GM19452 (cell line): ENCODE measurements around the gene MAP3K14.

Experiments
- ATAC-seq: cut with Tn5 transposase; IDR thresholded peaks from one replicate; pipeline ENCODE4 v1.9.1; 2021; ENCODE audit not compliant: unreplicated experiment

The MAP3K14 gene

DNA sequence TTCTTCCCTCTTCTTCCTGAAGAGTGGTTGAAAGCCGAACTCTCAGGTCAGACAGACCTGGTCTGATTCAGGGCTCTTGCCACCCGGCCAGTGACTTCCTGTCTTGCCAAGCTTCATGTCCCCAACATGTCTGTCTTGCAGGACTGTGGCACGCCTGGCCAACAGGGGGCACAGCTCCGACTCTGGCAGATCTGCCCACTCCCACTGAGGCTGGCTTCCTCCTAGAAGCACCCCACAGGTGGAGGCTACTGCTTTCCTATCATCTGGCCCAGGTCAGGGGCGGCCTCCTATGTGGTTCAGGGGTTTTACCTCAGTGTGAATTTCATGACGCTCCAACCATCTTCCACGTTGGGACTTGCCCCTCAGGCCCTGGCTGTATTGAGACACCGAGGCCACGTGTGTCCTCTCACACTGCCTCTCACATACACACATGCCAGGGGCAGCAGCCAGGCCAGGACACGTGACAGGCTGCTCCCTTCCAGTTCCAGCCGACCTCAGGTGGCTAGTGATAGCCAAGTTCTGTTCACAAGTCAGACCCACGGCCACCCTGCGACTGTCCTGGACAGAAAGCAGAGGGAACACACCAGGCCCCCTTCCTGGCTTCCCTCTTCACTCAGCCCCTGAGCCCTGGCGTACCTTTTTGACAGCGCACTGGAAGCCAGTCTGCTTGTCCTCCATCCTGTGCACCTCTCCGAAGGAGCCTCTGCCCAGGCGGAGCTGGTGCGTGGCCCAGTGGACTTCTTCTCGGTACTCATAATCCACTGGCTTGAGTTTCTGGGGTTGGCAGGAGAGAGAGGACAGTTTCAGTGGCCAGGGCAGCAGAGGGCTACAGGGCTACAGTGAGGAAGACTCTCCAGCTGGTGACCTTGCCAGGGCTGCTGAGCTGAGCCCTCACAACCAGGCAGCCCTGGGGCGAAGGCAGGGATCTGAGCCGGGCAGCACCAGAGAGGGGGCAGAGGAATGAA is 32.4 kb downstream of the MAP3K14 start:
- no peak for ATAC-seq

DNA sequence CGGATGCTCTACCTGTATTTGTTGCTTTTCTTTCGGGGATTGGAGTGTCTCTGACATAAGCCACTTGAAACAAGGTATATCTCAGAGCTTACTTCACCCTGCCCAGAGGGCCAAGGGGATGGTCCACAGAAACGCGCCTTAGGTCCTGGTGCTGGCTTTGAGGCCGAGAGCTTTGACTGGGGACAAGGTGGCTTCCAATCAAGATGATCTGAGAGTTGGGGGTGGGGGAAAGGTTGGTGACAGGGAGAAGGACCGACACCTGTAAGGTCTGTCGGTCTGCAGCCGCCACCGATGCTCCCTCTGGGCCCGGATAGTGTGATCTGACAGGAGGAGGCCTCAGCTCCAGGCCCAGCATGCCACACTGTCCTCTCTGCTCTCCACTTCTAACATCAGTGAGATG is 33.1 kb downstream of the MAP3K14 start:
- no peak for ATAC-seq

DNA sequence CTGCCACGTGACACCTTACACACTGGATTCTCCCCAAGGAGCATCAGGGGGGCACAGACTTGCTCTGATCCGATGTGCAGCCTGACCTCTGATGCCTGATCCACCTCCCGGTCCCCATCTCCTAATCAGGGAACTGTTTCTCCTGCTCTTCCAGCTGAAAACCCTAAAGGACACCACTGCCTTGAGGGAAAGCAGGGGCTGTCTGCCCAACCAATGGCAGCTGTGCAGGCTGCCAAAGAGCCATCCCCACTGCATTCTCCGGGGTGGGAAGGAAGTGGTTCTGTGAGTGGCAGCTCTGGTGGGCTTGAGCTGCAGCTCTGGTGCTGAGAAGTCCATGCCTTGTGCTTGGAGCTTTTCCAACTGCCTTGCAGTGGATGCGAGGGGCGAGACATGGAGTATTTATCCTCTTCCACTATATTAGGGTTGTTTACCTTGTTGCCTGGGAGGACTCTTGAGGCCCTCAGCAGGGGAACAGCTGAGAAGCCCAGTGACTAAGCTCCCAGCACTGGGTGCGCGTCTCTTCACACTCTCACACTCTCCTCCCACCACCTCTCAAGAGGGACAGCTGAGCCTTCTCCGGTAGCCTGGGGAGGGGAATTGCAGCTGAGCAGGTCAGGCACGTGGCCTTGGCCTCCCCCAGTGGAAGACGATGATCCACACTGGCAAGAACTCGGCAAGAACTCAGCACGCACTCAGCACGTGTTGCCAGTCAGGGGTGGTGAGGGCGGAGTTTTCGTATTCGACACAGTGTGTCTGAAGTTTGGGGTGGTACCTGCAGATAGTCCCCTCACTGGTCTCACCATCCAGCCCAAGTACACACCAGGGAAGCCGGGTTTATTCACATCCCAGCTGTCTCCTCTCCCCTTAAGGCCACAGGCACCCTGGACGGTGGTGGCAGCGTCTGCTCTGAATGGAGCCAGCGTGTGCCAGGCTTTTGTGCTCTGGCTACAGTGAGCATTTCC is 33.9 kb downstream of the MAP3K14 start:
- no peak for ATAC-seq

DNA sequence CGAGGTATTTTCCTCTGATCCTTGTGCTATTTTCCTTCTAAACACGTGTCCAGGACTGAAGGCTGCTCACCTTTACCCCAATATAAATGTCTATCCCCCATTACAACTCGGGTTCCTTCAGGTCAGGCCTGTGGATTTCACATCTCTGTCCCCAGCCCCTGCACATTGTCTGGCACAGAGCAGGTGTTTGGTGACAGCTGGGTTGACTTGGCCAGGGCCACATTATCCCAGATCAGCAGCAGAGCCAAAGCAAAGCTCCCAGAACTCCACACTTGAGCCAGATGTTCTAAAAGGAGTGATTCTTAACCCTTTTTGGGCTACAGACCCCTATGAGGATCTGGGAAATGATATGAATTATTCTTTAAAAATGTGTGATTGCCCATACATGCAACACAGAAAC is 36.9 kb downstream of the MAP3K14 start:
- no peak for ATAC-seq

DNA sequence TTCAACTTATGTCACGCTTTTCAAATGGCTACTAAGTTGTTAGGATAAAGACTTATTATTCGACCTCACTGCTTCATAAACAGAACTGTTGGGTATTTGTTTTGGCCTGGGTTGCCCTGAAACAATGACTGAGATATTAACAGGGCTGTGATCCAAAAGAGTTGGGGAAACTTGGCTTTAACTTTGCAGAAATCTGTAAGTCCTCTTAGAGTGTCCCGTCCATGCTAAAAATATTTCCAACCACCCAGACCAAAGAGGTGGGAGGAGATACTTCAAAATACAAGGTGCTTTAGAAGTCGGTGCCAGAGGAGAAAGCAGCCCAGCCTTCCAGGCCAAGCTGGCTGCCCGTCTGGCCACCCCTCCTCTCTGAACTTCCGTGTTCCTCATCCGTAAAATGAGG is 38.8 kb downstream of the MAP3K14 start:
- ATAC-seq, result no peak

DNA sequence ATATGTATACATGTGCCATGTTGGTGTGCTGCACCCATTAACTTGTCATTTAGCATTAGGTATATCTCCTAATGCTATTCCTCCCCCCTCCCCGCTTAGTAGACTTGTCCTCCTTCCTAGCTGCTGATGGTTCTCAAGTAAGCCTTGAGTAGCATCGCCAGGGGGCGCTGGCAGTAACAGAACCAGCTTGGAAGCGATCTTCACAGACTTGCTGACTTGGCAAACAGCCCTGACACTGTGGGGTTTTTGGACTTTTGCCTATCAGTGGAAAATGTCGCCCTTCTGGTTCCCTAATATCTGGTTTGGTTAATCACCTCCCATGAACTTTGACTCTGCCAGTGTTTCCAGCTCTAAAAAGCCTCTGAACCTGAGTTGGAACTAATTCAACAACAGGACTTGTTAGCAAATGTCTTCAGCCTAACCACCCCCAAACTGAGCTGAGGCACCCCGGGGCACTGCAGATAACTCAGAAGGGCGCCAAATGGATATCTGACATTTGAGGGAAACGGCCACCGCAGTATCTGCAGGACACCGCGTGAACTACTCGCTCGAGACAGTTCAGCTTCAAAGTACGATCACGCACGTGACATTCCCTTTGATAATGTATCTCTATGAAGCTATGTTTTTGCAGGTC is 39.5 kb downstream of the MAP3K14 start:
- no peak for ATAC-seq

DNA sequence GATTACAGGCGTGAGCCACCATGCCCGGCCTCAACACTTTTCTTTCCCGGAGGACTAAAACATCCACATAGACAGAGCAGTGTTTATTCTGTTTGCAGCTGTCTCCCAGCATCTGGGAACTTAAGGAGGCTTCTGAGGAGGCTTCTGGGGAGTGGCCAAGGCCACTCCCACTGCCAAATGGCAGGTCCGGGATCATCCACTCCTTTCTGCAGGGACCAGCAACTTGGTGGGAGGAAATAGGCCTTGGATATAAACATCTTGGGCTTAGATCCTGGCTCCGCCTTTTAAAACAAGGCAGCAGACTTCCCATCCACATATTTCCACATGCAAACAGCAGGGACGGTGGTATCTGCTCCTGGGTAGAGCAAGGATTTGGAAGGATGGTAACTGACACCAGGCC is 40.8 kb downstream of the MAP3K14 start:
- ATAC-seq, result no peak

DNA sequence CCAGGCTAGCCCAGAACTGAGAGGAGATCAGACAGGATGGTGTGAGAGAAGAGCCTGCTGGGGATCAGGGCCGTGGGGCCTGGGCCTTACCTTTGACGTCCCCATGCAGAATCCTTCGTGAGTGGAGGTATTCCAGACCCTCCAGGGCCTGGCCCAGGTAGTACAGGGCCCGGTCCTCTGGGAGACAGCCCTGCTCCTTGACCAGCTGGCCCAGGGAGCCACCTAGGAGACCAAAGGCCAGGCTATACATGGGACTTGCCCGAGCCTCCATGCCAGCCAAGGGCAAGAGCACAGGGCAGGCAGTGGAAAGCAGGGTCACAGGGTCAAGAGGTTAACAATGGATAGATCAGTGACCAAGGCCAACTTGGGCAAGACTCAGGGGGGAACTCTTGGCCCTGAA is 42.8 kb downstream of the MAP3K14 start:
- ATAC-seq, result no peak

DNA sequence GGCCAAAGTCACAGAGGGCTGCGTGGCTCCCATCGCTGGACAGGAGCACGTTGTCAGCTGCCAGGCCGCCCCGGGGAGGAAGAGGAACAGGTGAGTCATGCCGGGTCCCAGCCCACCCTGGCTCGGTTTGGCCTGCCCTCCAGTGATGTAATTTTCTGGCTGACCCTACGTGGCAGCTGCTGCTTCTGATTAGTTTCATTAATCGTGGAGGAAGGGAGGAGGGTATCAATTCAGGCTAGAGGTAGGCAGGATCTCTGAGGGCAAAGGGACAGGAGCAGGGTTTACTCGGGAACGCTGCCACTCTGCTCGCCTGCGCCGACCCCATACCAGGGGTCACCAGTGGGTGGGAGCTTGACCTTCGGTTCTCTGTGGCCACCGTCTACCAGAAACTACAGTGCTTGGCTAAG is 43.3 kb downstream of the MAP3K14 start:
- no peak for ATAC-seq

DNA sequence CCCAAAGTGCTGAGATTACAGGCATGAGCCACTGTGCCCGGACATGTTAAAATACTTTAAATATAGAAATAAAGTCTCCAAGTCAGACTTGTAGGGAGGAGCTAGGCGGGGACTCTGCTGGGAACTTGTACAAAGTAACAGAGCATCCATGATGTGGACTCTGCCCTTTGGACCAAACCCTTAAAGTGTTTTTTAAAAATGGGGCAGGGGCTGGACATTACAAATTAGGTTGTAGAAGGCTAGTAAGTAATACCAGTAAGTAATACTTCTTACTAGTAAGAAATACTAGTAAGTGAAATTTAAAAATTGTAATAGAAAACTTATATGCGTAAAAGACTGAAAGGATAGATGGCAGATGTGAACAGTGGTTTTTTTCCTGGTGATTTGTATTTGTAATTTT is 45.2 kb downstream of the MAP3K14 start:
- no peak for ATAC-seq

DNA sequence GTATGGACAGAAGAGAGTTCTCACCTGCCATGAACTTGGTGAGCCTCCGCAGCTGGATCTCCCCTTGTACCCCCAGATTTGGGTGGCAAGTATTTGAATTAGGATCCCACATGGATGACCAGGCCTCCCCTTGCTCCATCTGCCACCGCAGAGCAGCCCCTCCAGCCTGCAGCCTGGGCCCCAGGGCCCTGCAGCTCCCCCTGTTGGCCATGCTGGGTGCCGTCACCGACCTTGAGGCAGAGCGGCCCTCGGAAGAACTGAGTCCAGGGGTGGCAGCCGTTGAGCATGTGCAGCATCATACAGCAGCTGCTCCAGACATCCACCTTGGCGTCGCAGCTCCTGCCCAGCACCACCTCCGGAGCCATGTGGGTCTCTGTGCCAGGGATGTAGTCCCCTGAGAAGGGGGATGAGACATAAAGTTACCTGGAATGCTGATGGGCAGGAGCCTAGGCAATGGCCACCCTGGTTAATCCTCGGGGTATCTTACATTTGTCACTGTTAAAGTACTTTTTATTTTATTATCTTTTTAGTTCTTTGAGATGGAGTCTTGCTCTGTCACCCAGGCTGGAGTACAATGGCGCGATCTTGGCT is 45.9 kb downstream of the MAP3K14 start:
- no peak for ATAC-seq

DNA sequence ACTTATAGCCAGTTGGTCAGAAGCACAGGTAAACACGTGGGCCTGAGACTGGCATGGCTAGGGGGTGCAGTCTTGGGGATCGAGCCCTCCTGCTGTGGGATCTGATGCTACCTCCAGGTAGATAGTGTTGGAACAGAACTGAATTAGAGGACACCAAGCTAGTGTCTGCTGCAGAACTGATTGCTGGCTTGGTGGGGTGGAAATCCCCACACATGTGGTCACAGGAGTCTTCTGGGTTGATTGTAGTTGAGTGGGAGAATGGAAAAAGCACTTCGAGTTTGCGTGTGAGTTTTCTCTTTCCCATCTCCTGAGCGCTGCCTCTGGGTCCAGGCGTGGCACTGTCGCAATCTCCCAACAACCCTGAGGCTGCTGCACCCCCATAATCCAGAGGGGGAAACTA is 46.9 kb downstream of the MAP3K14 start:
- ATAC-seq, result no peak

DNA sequence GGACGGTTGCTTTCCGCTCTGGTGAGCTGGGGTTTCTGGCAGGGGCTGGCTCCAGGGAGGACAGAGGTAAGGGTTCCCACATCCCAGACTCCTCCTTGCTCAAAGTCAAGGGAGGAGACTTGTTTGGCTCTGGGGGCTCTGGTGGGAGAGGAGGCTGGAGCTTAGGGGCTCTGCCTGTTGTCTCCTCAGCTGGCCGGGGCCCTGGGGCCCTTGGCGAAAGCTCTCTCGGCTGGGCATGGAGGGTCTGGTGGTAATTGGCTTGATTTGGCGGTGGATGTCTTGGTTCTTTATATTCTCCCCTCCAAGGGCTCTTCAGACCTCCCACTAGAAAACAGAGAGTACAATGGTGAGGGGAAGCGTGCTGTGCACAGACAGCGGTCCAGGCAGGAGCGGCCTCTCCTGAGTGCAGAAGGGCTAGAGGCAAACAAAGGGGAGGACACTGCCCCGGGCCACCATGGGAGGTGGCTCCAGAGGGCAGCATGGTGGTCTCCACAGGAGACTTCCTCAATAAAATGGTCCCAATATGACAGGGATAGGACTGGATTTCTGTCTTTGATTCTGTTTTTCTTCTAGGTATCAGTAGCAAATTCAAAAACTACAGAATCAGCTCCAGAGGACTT is 49.3 kb downstream of the MAP3K14 start:
- ATAC-seq, result no peak

DNA sequence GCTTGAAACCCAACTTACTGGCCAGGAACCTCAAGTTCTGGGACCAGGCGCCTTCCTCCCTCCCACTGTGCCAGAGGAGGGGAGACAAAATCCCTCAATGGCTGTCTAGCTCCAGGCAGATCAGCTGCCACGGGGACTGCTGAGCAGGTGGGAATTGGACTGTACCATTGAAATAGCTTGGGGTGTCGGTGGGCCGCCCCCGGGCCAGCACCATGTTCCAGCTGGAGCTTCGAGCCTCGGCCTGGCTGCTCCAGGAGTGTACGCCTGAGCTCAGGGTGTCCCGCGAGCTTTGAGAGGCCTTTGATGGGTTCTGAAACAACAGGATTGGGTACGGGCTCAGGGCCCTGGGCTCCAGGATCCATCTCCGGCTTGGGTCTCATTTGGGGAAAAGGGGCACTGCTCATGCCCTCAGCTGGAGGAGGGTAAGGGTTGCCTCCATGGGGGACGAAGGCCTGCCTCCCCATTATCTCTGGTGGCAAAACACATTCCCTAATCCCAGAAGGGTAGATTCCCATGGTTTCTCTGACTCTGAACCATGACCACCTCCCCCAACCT is 50.4 kb downstream of the MAP3K14 start:
- no peak for ATAC-seq

DNA sequence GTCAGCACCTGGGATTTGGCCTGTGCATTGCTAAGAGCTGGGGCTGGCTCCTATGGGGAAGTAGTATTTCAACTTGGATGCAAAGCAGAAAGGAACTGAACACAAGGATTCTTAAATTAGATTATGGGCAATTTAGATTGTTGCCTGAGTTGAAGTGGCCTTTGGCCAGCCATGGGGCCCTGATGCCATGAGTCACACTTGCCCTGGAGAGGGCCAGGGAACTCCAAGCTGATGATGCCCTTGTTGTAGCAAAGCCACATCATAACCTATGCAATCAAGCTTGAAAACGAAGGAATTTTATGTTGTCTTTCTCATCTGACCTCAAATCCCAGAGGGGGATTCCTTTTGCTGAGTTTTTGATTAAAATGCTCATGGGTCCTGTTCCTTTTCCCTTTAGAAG is 51.0 kb downstream of the MAP3K14 start:
- no peak for ATAC-seq

DNA sequence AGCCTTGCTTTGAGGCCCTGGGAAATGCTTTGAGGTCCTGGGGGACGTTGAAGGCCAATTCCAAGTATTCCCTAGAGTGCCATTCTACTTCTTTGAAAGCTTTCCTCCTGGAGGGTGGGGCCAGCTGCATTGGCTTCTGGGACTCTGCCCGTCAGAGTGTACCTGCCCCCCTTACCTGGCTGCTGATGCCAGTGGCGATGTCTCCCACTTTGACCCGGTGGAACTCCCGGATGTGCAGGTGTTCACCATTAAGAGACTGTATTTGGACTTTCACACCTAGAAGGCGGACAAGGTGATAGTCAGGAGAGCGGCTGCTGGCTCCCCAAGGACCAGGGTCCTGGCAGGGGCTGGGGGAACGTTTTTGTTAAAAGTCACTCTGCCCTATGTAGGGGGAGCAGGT is 51.8 kb downstream of the MAP3K14 start:
- ATAC-seq, result no peak

DNA sequence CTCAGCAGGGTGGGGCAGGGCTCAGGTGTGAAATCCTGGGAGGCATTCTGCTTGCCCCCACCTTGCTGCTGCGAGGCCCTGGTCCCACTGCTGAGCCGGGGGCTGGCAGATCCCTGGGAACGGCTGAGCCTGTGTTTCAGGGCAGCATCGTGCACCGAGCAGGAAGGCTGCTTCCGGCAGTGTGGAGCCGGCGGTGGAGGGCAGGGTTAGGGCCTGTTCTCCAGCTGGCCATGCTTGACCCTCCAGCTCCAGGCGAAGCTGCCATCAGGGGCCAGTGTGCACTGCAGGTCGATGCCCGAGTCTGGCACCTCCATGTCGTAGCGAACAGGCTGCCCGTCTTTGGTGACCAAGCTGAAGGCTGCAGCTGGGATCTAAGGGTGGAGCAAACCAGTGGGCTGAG is 52.4 kb downstream of the MAP3K14 start:
- ATAC-seq, result no peak

DNA sequence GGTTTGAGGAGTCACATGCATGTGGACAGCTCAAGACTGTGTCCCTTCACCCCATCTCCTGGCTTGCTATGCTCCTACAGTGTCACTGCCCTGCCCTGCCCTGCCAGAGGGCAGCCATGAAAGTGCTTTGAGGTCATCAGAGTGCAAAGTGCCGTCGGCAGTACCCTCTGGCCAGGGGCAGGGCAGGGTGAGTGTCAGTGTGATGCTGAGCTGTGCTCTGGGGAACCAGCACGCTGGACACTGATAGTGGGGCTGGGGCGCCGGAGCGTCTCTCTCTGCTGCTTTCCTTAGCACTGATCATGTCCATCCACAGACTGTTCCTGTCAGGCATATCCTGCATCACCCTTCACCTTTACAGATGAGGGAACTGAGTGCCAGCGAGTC is 53.4 kb downstream of the MAP3K14 start:
- ATAC-seq, result no peak

DNA sequence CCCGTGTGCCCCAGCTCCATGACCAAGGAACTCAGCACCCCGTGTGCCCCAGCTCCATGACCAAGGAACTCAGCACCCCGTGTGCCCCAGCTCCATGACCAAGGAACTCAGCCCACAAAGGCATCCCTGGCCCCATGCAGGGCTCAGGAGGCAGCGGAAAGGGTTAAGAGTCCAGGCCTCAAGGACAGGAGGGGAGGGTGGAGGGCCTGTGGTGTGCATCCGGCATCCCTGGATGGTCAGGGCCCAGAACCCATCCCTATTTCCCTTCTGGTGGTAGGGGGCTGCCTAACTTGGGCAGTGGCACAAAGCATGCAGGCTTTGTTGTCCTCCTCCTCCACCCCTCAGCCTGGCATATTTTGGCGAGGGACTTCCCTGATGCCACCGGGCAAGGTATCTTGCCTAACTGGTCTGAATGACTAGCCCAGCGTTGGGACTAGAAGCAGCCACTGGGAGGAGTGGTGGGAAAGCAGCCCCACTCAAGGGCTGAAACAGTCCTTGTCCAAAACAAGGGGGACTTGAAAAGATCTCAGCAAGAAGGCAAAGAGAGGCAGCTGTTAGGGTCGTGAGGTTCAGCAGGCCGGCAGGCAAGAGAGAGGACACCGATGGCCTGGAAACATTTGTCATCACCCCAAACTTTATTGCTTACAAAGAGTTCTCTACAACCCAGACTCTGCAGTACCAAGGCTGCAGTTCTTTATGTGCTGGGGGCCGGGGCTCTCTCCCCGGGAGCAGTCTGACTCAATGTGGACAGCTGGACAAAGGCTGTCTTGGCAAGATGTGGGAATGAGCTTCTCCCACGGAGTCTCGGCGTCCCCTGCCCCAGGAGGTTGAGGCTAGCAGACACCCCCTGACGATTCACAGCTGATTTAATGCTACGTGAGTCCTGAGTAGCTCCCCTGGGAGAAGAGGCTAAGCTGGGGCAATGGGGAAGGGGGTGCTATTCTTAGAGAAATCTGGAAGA is 54.0 kb downstream of the MAP3K14 start:
- no peak for ATAC-seq
